NCI-H524 treated with DMSO at 0.1 percent for 48 hours (cell line): Measurements from ENCODE around the gene ACSBG1.
A peak's percentile ranks its signal among the peaks of the same experiment; 100 is the strongest.

Experiments used
- DNase-seq: peaks from one replicate; lab custom pipeline; 2025; lab: John Stamatoyannopoulos, UW

ACSBG1 gene, protein sequence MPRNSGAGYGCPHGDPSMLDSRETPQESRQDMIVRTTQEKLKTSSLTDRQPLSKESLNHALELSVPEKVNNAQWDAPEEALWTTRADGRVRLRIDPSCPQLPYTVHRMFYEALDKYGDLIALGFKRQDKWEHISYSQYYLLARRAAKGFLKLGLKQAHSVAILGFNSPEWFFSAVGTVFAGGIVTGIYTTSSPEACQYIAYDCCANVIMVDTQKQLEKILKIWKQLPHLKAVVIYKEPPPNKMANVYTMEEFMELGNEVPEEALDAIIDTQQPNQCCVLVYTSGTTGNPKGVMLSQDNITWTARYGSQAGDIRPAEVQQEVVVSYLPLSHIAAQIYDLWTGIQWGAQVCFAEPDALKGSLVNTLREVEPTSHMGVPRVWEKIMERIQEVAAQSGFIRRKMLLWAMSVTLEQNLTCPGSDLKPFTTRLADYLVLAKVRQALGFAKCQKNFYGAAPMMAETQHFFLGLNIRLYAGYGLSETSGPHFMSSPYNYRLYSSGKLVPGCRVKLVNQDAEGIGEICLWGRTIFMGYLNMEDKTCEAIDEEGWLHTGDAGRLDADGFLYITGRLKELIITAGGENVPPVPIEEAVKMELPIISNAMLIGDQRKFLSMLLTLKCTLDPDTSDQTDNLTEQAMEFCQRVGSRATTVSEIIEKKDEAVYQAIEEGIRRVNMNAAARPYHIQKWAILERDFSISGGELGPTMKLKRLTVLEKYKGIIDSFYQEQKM

DNA sequence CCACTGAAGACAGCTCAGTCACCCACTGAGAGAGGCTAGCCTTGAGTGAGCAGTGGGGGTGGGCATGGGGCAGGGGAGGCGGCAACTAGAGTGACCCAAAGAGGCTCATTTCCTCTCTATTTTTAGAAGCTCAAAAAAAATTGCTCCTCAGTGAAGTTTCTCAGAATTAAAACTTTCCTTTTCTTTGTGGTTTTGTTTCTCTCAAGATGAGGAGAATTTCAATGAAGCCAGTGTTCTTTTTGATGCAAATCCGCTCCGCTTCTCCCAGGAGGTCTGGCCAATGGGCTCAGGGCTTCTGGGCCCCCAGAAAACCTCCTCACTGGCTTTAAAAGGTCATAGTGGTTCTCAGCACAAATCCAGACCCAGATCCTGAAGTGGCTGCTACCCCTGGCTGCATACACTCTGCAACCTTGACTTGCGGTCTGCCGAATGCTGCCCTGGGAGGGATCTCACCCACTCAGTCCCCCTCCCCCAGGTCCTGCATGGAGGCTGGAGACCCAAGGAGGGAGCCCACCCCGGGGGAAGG lies at the start of gene ACSBG1:
ACSBG1 (minus strand) TSS at position 51 of the 526 bp plus-strand sequence. CDS start 64 bp downstream, outside the sequence.
- DNase-seq = no peak

DNA sequence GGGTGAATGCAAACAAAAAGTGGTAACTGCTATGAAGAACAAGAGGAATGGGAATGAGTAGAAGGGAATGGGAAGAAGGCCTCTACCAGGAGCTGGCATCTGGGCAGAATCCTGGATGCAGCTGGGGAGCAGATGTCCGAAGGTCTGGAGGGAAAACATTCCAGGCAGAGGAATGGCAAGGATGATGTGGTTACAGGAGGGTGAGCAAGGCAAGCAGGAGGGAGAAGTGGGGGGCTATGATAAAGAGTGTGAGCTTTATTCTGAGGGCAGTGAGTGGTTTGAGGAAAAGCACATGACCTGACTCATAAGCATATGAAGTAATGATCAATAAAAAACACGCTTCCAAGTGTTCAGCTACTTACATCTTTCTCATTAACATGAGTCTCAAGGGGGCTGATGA lies 48.0 kb upstream of the ACSBG1 start:
- no peak for DNase-seq

DNA sequence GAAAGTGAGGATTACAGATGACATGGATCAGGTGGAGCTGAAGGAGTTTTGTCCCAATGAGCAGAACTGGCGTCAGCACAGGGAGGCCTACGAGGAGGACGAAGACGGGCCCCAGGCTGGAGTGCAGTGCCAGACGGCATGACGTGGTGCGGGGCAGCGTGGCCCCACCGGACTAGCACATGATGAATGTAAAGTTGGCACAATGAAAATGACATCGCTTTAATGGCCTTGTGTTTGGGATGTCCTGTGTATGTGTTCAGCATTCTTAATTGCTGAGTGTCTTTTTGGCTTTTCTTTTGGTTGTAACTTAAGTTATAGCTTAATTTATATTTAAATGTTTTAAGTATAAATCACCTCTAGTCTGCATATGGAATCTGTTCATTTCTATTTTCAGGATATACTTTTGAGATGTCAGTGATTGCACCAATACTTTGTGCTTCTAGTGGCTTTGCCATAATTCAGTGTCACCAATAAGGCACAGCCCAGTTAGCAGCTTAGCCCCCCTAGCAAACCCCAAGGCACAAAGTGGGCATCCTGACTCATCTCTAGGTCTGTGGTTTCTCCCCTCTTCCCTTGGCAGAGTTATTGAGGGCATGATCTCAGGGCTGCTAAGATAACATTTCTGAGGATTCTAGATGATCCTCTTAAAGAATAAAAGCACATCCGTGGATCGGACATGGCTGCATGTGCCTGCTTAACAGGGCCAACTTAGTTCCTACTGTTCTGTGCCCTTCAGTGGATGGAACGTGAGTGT lies 46.1 kb upstream of the ACSBG1 start:
- DNase-seq = no peak

DNA sequence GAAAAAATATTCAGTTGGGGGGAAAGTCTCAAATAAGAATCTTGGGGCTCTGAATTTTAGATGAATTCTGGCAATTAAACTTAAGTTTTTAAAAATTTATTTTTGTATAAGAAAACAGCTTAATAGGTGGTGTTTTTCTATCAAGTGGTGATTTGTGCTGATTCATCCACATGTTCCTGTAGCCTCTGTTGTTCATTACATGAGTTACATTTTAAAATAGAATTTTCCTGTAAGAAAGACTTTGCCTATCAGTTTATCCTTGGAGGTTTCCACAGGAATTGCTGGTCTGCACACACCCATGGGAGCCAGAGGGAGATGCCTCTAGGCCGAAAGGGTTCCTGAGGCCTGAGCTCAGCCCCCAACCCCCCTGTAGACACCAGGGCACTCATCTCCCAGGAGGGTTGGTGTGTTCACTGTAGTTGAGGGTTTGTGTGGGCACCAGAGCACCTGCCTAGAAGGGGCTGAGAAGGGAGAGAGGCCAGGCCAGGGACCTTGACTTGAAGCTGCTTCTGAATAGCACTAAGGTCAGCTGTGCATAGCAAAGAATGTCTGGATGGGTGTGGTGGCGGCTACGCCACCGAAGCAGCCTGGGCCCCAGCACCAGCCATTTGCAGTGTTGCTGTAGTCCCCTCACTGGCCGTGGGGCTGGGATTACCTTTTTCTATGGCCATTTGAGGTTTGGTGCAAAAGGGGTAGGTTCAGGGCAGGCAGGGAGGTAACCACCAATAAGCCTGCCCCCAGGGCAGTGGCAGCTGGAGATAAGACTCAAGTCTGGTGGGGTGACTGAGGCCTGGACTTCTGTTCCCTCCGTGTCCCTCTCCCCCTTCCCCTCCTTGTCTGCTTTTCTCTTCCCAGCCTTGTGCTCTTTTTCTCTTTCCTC lies 41.9 kb upstream of the ACSBG1 start:
- DNase-seq = no peak

DNA sequence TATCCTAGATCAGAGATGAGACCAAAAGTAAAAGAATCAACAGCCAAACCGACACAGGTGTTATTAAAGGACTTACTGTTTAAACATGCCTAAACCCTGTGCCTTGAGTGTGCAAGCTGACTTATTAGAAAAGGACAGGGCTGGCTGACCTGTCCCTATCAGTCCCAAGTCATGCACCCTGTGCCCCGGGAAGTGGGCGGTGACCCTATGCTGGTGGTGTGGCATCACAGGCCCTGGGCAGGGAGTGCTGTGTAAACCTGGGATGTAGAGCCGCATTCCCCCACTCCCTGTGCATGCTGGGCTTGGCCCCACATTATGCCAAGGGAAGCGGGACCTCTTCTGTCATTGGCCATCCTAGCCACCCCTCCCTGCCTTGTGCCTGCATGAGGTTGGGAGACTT lies 40.6 kb upstream of the ACSBG1 start:
- DNase-seq = no peak

DNA sequence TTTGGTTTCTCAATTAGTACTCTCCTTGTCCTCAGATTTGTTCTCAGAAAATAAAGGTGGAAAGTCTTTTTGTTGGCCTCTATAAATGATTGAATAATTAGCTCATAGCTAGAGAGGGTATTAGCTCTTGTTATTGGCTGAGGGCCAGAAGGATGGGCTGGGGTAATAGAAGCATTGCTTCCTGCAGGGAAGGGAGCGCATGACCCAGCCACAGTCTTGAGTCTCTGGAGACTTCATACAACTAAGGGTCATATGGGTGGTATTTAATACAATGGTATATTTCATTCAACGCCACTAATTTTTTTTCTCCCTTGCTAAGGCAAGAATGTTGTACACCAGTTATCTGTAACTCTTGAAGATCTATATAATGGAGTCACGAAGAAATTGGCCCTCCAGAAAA lies 38.4 kb upstream of the ACSBG1 start:
- DNase-seq = peak; percentile 17

DNA sequence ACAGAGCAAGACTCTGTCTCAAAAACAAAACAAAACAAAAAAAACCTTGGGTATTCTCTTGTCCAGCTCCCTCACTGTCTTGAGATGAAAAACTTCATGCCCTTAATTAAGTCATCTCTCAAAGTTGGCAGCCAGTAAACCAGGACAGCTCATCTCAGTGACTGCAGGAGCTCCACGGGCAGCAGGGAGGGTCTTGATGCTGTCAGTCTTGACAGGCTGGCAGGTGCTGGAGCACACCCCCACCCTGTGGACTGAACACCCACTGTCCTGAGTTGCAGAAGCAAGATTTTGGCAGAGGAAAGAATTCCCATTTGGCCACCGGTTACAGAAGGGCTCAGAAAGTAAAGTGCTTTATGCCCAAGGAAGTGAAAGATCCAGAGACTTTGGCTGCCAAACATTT lies 38.0 kb upstream of the ACSBG1 start:
- no peak for DNase-seq

DNA sequence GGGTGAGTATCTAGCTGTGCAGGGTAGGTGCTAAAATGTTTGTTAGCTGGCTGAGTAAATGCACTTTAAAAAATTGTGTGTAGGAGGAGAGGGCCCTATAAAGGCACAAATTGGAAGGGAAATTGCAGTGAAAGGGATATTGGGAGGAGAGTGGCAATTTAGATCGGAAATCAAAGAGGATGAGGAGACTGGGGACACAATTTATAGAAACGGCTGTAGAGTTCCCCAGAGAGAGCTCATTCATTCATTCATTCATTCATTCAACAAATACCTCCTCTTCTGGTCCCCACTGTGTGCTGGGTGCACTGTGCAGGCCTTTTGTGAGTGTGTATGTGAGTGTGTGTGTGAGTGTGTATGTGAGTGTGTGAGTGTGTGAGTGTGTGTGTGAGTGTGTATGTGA lies 32.4 kb upstream of the ACSBG1 start:
- no peak for DNase-seq

DNA sequence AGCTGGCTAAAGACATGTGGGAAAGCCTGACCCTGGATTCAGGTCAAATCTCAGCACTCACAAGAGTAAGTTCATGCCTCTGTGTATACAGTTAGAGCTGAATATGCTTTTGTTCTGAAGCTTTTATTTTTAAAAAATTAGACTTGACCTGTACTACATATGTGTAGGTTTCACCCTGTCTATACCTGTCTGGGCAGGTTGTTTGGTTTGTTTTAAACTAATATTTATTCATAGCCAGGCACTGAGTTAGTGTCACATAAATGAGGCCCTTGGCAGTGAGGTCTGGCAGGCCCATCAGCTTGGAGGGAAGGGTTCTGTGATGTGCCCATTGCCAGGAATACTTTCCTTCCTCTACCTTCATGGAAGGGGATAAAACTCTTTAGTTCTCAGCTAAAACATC lies 31.9 kb upstream of the ACSBG1 start:
- DNase-seq = no peak

DNA sequence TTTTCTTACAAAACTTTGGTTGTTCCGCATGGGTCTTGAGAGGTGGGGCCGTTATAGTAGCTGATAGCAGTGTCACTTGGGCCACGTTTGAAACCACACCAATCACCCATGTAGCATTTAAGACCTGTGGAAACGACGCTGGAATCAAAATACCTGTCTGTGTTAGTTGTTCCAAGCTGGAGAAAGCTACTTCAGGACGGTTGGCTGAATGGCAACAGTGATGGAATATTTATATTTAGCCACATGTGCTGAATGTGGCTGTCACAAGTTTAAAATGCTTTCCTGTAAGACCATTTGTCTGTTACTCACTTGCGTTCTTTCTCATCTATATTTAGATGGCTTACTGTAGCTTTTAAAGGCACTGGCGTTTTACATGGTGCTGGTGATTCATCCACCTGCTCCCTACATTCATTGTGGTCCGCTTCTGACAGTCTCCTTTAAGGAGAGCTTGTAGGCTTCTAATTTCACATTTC lies 31.4 kb upstream of the ACSBG1 start:
- no peak for DNase-seq

DNA sequence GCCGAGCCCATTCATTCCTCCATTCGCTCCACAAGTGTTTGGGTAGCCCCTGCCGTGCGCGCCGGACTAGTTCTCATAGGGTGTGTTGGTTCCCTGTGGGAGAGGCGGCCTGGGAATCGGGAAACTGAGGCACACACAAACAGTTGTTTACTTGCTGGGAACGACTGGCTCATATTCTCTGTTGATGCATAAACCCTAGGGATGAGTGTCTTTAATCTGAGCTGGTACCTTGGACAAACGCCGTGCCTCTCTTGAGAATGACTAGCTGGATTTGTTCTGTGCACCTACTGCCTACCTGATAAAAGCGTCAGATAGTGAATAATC lies 30.7 kb upstream of the ACSBG1 start:
- no peak for DNase-seq

DNA sequence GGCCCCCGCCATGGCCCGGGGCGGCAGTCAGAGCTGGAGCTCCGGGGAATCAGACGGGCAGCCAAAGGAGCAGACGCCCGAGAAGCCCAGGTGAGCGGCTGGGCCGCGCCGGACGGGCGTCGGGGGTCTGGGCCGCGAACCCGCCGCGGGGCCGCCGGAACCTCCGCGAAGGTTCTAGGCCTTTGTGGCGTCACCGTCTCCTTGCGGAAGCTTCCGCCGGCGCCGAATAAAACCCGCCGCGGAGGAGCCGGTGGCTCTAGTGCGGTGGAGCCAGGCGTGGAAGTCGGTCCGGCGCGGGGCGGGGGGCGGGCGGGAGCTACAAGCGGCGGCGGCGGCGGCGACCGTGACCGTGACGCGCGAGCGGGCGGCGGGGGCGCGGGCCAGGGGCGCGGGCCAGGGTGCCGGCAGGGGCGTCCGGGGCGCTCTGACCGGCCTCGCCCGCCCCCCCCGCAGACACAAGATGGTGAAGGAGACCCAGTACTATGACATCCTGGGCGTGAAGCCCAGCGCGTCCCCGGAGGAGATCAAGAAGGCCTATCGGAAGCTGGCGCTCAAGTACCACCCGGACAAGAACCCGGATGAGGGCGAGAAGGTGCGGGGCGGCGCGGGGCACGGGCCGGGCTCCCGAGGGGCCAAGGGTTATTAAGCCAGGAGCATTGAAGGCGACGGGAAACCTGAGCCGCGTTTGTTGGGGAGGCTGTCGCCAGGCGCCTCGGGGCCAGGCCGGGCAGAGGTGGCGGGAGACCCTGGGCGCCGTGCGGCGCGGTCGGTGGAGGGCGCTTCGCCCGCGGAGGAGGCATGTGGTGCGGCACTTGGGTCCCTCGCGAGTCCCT lies 30.2 kb upstream of the ACSBG1 start, which contains the start of gene DNAJA4:
DNAJA4 (plus strand) TSS at position 259 of the 833 bp plus-strand sequence; CDS start at position 461, 202 bp downstream.
- DNase-seq = no peak

DNA sequence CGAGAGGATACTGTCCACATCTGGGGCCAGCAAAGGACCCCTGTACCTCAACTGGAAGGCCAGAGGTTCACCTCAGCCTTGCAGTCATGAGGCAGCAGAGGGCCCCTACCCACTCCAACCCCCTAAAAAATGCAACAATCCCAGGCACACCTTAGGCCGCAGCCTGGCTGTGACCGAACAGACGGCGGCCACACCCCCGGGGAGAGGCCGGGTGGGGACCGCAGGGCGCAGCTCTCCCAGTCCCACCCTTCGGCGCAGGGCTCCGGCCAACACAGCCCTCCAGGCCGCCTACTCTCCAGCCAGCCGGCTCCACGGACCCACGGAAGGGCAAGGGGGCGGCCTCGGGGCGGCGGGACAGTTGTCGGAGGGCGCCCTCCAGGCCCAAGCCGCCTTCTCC lies 29.5 kb upstream of the ACSBG1 start:
- DNase-seq = no peak

DNA sequence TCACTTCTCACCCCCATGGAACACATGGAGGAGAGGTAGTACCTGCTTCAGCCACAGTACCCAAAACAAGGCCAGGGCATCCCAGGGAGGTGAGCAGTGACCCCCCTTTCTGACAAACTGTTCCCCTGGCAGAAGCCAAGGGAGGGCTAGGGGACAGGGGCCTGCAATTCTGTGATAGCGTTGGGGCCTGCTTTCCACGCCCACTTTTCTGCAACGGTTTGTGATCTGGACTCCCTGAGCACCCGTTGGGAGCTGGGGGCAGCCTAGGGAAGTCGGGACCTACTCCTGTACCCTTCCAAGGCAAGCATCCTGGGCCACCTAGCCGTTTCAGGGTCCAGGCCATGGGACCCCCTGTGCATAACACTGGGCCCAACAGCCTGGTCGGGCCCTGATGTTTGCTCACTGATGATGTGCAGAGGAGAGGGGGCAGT lies 29.0 kb upstream of the ACSBG1 start:
- no peak for DNase-seq

DNA sequence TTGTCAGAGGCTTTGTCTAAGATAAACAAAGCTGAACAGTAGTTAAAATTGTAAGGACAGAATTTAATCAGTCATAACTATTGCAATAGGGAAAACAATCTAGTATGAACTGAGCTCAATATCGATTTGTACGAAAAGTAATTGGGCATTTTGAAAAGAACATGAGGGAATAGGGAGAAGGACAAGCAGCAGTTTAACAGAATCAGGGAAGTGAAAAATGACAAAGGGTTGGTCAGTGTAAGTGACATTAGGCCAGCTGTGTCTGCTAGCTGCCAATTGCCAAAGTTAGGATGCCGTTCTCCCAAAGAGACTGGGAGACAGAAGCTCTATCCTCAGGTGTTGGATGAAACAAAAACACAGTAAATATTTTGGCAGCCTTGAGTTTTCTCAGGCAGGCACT lies 26.7 kb upstream of the ACSBG1 start:
- no peak for DNase-seq

DNA sequence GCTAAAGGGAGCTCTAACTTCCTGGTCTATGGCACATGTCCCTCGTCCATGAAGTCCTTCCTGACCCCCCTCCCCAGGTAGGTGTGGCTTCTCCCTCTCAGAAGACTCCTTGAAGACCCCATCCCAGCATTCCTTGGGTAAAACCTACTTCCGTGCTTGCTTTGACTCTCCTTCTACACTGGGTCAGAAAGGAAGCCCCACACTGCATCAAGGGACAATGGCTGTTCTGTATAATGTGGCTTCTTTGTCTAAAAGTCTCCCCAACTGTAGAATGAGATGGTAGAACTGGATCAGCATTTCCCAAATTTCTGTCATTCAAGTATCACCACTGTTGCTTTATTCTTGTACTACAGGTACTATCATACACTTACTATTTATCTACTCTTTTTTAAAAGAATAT lies 26.1 kb upstream of the ACSBG1 start:
- DNase-seq = no peak

DNA sequence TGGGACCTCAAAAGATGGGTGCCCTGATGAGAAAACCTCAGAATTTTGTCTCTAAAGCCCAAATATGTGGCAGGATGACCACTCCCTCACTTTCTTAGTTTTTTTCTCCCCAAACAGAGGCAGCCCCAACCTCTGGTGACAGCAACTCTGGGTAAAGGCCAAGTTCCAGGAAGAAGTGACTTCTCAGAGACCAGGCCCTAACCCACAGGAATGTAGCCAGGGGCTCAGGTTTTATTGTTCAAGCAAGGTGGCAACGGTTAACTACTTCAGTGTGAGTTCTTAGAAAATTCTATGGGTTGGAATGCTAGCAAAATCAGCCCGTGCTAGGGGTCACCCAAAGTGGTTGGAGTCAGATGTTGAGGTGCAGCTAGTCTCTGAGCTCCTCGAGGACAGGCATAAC lies 24.9 kb upstream of the ACSBG1 start:
- no peak for DNase-seq

DNA sequence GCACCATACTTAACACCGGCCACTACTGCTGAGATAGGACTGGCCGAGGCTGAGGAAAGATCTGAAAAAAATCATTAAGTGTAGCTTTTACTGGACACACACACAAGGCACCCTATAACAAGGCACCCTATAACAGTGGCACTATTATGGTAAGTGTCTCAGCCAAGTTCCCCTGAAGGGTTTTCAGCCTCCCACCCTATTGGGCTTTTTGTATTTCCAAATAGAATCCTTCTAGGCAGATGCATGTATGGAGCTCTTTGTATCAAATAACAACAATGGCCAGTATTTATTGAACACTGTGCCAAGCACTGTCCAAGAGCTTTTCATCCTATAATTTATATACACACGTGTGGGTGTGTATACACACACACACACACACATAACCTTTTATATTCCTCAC lies 23.3 kb upstream of the ACSBG1 start:
- no peak for DNase-seq

DNA sequence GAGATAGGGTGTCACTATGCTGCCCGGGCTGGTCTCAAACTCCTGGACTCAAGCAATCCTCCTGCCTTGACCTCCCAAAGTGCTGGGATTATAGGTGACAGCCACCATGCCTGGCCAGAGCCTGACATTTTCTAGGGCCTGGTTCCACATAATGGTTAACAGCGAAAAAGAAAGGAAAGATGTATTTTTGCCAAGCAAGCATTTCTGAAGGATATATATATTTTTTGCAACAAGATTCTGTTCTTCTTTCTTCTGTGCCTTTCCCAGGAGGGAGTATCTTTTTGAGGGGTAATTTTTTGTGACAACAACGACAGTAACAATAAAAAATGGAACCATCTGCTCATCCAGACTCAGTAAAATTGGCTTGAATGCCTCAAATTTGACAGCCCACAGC lies 21.7 kb upstream of the ACSBG1 start:
- DNase-seq = no peak

DNA sequence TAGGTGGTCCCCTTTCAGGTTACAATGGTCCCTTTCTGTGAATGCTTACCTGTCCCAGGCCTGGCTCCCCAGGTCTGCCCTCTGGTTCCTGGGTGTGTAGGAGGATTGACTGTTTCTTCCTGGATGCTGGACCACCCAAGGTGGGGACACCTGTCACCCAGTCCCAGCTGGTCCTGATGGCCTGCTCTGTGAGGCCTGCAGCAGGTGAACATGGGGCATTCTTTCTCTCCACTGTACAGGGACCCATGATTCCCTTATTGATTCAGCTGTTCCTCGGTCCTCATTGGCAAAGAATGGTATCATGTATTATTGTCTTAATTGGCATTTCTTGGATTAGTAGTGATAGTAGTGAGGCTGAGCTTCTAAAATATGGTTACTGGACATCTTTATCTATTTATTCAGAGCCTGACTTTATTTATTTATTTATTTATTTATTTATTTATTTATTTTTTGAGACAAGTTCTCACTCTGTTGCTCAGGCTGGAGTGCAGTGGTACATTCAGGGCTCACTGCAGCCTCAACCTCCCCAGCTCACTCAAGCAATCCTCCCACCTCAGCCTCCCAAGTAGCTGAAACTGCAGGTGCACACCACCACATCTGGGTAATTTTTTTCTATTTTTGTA lies 21.2 kb upstream of the ACSBG1 start:
- no peak for DNase-seq
